ENCODE data around the gene NAV2. TPM values are rescaled to one million over a fixed set of nuclear protein-coding genes. Genes with fewer than 3 reads are reported as not detected.

NAV2 gene
- polyA plus RNA-seq, 1 donor (not counting 4 experiments of a cell fraction or from before 2014, with no cell fraction given), result 4.0 TPM

GRCh38 chr11:20132667-20133039 lies 420.0 kb downstream of the NAV2 start:
- H3K27ac ChIP-seq (ENCODE audit: control insufficient read depth, insufficient read depth, low read length), result no peak overlapping the region
- no peaks in the 10 kb centered on the region for H4K20me1 ChIP-seq (ENCODE audit: control insufficient read depth, extremely low read depth, insufficient read depth, low read length)
- DNase-seq (ENCODE audit: low read depth, low spot score), result no peak
- H3K4me2 ChIP-seq (ENCODE audit: control insufficient read depth, extremely low read depth, insufficient read depth, low read depth, low read length), result peak overlapping the region; percentile 97
- H3K27me3 ChIP-seq (ENCODE audit: control insufficient read depth, extremely low read depth, insufficient read depth, low read length), result no peaks in the 10 kb centered on the region
- no peak overlapping the region for H3K9ac ChIP-seq (ENCODE audit: control insufficient read depth, extremely low read depth, insufficient read depth, low read length)
- H3K4me3 ChIP-seq (ENCODE audit: control insufficient read depth in 2 of 3, extremely low read depth in 1 of 3, insufficient read depth in 2 of 3, low read depth in 1 of 3, low read length in 3 of 3), result peak overlapping the region in 1 of 3 experiments; percentile 85
- H2AFZ ChIP-seq (ENCODE audit: control insufficient read depth, low read length), result no peak overlapping the region
- H3K9me3 ChIP-seq (ENCODE audit: control insufficient read depth, low read depth, low read length), result no peaks in the 10 kb centered on the region
- H3K79me2 ChIP-seq (ENCODE audit: control insufficient read depth, insufficient read depth, low read length), result no peaks in the 10 kb centered on the region
- H3K36me3 ChIP-seq (ENCODE audit: control insufficient read depth in 2 of 2, extremely low read depth in 1 of 2, insufficient read depth in 2 of 2, low read length in 2 of 2), result no peaks in the 10 kb centered on the region
- dilution Hi-C loops (cut with MboI; ENCODE audit: extremely low pct_ligation_motif_present, low sequenced_read_pairs), result no loop called here
- peaks cover 5% of the 10 kb centered on the region for H3K4me1 ChIP-seq (ENCODE audit: control insufficient read depth, extremely low read depth, insufficient read depth, low read length)
- no peak for FAIRE-seq
- H3K9me1 ChIP-seq (ENCODE audit: control insufficient read depth, extremely low read depth, insufficient read depth, low read length), result no peaks in the 10 kb centered on the region
- no peak for TF ChIP-seq EZH2 (IDR thresholded peaks at IDR 0.05; ENCODE audit: low read length)
- TF ChIP-seq, protein P1, sequence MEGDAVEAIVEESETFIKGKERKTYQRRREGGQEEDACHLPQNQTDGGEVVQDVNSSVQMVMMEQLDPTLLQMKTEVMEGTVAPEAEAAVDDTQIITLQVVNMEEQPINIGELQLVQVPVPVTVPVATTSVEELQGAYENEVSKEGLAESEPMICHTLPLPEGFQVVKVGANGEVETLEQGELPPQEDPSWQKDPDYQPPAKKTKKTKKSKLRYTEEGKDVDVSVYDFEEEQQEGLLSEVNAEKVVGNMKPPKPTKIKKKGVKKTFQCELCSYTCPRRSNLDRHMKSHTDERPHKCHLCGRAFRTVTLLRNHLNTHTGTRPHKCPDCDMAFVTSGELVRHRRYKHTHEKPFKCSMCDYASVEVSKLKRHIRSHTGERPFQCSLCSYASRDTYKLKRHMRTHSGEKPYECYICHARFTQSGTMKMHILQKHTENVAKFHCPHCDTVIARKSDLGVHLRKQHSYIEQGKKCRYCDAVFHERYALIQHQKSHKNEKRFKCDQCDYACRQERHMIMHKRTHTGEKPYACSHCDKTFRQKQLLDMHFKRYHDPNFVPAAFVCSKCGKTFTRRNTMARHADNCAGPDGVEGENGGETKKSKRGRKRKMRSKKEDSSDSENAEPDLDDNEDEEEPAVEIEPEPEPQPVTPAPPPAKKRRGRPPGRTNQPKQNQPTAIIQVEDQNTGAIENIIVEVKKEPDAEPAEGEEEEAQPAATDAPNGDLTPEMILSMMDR (optimal IDR thresholded peaks at IDR 0.05 in 1 of 3, IDR thresholded peaks at IDR 0.05 in 1 of 3, conservative IDR thresholded peaks at IDR 0.05 in 1 of 3; ENCODE audit: extremely low read depth in 1 of 3, insufficient read depth in 2 of 3, low read length in 3 of 3), result no peak

GRCh38 chr11:20134991-20135736 lies 422.5 kb downstream of the NAV2 start:
- Histone ChIP-seq H3K9me1 (ENCODE audit: control insufficient read depth, extremely low read depth, insufficient read depth, low read length) (no peaks in the 10 kb centered on the region), H2AFZ (ENCODE audit: control insufficient read depth, low read length) (no peak overlapping the region), H3K27me3 (ENCODE audit: control insufficient read depth, extremely low read depth, insufficient read depth, low read length) (peaks cover 5% of the 10 kb centered on the region), H4K20me1 (ENCODE audit: control insufficient read depth, extremely low read depth, insufficient read depth, low read length) (no peaks in the 10 kb centered on the region), H3K79me2 (ENCODE audit: control insufficient read depth, insufficient read depth, low read length) (no peaks in the 10 kb centered on the region), H3K27ac (ENCODE audit: control insufficient read depth, insufficient read depth, low read length) (no peak overlapping the region), H3K4me1 (ENCODE audit: control insufficient read depth, extremely low read depth, insufficient read depth, low read length) (peaks cover 5% of the 10 kb centered on the region), H3K9me3 (ENCODE audit: control insufficient read depth, low read depth, low read length) (no peaks in the 10 kb centered on the region), H3K36me3 (ENCODE audit: control insufficient read depth in 2 of 2, extremely low read depth in 1 of 2, insufficient read depth in 2 of 2, low read length in 2 of 2) (no peaks in the 10 kb centered on the region), H3K4me2 (ENCODE audit: control insufficient read depth, extremely low read depth, insufficient read depth, low read depth, low read length) (no peak overlapping the region), H3K4me3 (ENCODE audit: control insufficient read depth in 2 of 3, extremely low read depth in 1 of 3, insufficient read depth in 2 of 3, low read depth in 1 of 3, low read length in 3 of 3) (no peak overlapping the region), H3K9ac (ENCODE audit: control insufficient read depth, extremely low read depth, insufficient read depth, low read length) (no peak overlapping the region)
- TF ChIP-seq, protein P1 (optimal IDR thresholded peaks at IDR 0.05 in 1 of 3, IDR thresholded peaks at IDR 0.05 in 1 of 3, conservative IDR thresholded peaks at IDR 0.05 in 1 of 3; ENCODE audit: extremely low read depth in 1 of 3, insufficient read depth in 2 of 3, low read length in 3 of 3), result no peak
- no peak for TF ChIP-seq EZH2 (IDR thresholded peaks at IDR 0.05; ENCODE audit: low read length)
- dilution Hi-C loops (cut with MboI; ENCODE audit: extremely low pct_ligation_motif_present, low sequenced_read_pairs), result no loop called here
- FAIRE-seq (no peak), DNase-seq (ENCODE audit: low read depth, low spot score) (no peak)
